Panc1 (cell line): ENCODE measurements around the gene ZNF334. TPM values are rescaled to one million over a fixed set of nuclear protein-coding genes. Genes with fewer than 3 reads are reported as not detected.

Experiments
- ATAC-seq: fragments of 200-7000 bp; cut with Tn5 transposase; 2 replicates; pipeline ENCODE4 v1.9.1; 2020; ENCODE audit warnings: mild to moderate bottlenecking, moderate library complexity
- BruUV-seq: library from RNA; stranded (reverse); fragments of 400-500 nt; replicated peaks from 2 replicates; lab custom pipeline; 2021; lab: Mats Ljungman, UMichigan
- CTCF ChIA-PET: fragments of 300-600 bp; sonication (Branson Sonifier 250); formaldehyde crosslinking; loops from one replicate; lab custom pipeline; 2022; ENCODE audit warnings: antibody characterized with exemption; lab: Charles Lee
- POLR2A ChIA-PET: fragments of 300-600 bp; sonication (Branson Sonifier 250); formaldehyde crosslinking; loops from one replicate; lab custom pipeline; 2022; ENCODE audit warnings: antibody characterized with exemption; lab: Charles Lee
- DNase-seq: peaks from one replicate; pipeline ENCODE4 v3.0.0-alpha.2; 2010; ENCODE audit warnings: low read depth, low spot score
- H3K27ac ChIP-seq: 2 replicates; pipeline ENCODE4 v1.5.1; 2011; ENCODE audit warnings: mild to moderate bottlenecking, low read length, inconsistent platforms
- H3K27me3 ChIP-seq: fragments of 200-500 bp; sonication (Bioruptor generic); 2 replicates; pipeline ENCODE4 v1.6.0; 2014; ENCODE audit warnings: low read length, inconsistent platforms; ENCODE audit not compliant: control insufficient read depth, insufficient read depth
- H3K36me3 ChIP-seq: fragments of 200-500 bp; sonication (Bioruptor generic); 2 replicates; pipeline ENCODE4 v1.5.1; 2014; ENCODE audit warnings: inconsistent platforms, mild to moderate bottlenecking, low read length, moderate library complexity; ENCODE audit not compliant: control insufficient read depth, insufficient read depth
- H3K4me1 ChIP-seq: 2 replicates; pipeline ENCODE4 v1.5.1; 2011; ENCODE audit warnings: inconsistent platforms, mild to moderate bottlenecking, low read length, moderate library complexity; ENCODE audit not compliant: control insufficient read depth, insufficient read depth
- H3K4me3 ChIP-seq, 2 experiments: 2 replicates each; pipeline ENCODE4 v1.5.1; 2011 to 2012; ENCODE audit warnings: low read depth in 2 of 2, low read length in 2 of 2, mild to moderate bottlenecking in 2 of 2, inconsistent platforms in 1 of 2, moderate library complexity in 1 of 2
- H3K9me3 ChIP-seq: fragments of 200-500 bp; sonication (Bioruptor generic); 2 replicates; pipeline ENCODE4 v1.5.1; 2014; ENCODE audit warnings: low read depth, mild to moderate bottlenecking, inconsistent platforms, low read length, moderate library complexity; ENCODE audit not compliant: control insufficient read depth, insufficient read depth
- POLR2AphosphoS5 ChIP-seq: IDR thresholded peaks from 2 replicates; pipeline ENCODE4 v1.6.1; 2012; ENCODE audit warnings: mild to moderate bottlenecking, low read depth, low read length, moderate library complexity
- SIN3A ChIP-seq: IDR thresholded peaks from 2 replicates; pipeline ENCODE4 v1.6.1; 2012; ENCODE audit warnings: low read depth, mild to moderate bottlenecking, low read length, moderate library complexity, borderline replicate concordance; ENCODE audit not compliant: insufficient read depth
- TCF7L2 ChIP-seq: IDR thresholded peaks from 2 replicates; pipeline ENCODE4 v1.6.1; 2011; ENCODE audit warnings: mild to moderate bottlenecking, low read depth, low read length, inconsistent platforms
- in situ Hi-C: cut with HindIII; loops from 2 replicates; pipeline ENCODE4 v1.10.0; 2016; ENCODE audit warnings: low sequenced_read_pairs, low pct_unique_long_range_greater_than_20kb
- intact Hi-C: fragments of 100-400 bp; cut with micrococcal nuclease; formaldehyde crosslinking; loops from one replicate; pipeline ENCODE4 v1.10.0; 2022; ENCODE audit not compliant: unreplicated experiment
- total RNA-seq: library from RNA; stranded (reverse); gene quantifications from one replicate; pipeline ENCODE4 v1.2.1, GENCODE V29; 2021; ENCODE audit not compliant: unreplicated experiment
- TF ChIP-seq, protein P1 (sequence below): fragments of 450-650 bp; IDR thresholded peaks from 2 replicates; pipeline ENCODE4 v1.5.1; 2017; ENCODE audit warnings: mild to moderate bottlenecking
- TF ChIP-seq, protein P2 (sequence below), 2 experiments: IDR thresholded peaks; 2 replicates each; pipeline ENCODE4 v1.6.1; 2011 to 2012; ENCODE audit warnings: low read depth in 2 of 2, control low read depth in 1 of 2, low read length in 1 of 2, mild to moderate bottlenecking in 1 of 2, moderate library complexity in 1 of 2; ENCODE audit not compliant: insufficient read depth in 1 of 2

Gene ZNF334
- total RNA-seq, 1 experiment from 2014 or later = 0.28 TPM

DNA sequence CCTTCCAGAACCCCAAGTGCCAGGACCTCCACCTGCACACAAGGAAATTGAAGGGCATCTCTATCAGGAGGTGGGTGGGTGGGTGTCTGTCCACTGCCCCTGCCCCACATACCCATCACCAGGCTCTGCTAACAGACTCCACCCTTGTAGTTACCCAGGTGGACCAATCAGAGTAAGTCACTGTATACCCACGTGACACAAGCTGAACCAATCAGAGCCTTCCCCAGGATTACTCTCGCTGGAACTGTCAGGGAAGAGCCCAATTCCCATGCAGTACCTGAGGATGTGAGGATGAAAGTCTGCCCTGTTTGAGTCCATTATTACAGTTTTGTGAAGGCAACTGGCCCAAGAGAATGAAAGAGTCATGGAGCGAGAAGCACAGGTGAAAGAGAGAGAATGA is 32.9 kb upstream of the ZNF334 start:
- H3K4me1 ChIP-seq = no peaks in the 10 kb centered on the region
- ATAC-seq = no peak
- H3K36me3 ChIP-seq = no peaks in the 10 kb centered on the region
- DNase-seq = no peak
- ChIA-PET POLR2A (no interaction called here), CTCF (no interaction called here)
- in situ Hi-C loops (no loop called here), intact Hi-C loops (no loop called here)
- no TSS peak for BruUV-seq
- H3K4me3 ChIP-seq = no peak overlapping the region
- no peaks in the 10 kb centered on the region for H3K9me3 ChIP-seq
- TF ChIP-seq SIN3A (no peak), POLR2AphosphoS5 (no peak)
- TF ChIP-seq, protein P1, sequence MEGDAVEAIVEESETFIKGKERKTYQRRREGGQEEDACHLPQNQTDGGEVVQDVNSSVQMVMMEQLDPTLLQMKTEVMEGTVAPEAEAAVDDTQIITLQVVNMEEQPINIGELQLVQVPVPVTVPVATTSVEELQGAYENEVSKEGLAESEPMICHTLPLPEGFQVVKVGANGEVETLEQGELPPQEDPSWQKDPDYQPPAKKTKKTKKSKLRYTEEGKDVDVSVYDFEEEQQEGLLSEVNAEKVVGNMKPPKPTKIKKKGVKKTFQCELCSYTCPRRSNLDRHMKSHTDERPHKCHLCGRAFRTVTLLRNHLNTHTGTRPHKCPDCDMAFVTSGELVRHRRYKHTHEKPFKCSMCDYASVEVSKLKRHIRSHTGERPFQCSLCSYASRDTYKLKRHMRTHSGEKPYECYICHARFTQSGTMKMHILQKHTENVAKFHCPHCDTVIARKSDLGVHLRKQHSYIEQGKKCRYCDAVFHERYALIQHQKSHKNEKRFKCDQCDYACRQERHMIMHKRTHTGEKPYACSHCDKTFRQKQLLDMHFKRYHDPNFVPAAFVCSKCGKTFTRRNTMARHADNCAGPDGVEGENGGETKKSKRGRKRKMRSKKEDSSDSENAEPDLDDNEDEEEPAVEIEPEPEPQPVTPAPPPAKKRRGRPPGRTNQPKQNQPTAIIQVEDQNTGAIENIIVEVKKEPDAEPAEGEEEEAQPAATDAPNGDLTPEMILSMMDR = no peak
- TF ChIP-seq, protein P2, sequence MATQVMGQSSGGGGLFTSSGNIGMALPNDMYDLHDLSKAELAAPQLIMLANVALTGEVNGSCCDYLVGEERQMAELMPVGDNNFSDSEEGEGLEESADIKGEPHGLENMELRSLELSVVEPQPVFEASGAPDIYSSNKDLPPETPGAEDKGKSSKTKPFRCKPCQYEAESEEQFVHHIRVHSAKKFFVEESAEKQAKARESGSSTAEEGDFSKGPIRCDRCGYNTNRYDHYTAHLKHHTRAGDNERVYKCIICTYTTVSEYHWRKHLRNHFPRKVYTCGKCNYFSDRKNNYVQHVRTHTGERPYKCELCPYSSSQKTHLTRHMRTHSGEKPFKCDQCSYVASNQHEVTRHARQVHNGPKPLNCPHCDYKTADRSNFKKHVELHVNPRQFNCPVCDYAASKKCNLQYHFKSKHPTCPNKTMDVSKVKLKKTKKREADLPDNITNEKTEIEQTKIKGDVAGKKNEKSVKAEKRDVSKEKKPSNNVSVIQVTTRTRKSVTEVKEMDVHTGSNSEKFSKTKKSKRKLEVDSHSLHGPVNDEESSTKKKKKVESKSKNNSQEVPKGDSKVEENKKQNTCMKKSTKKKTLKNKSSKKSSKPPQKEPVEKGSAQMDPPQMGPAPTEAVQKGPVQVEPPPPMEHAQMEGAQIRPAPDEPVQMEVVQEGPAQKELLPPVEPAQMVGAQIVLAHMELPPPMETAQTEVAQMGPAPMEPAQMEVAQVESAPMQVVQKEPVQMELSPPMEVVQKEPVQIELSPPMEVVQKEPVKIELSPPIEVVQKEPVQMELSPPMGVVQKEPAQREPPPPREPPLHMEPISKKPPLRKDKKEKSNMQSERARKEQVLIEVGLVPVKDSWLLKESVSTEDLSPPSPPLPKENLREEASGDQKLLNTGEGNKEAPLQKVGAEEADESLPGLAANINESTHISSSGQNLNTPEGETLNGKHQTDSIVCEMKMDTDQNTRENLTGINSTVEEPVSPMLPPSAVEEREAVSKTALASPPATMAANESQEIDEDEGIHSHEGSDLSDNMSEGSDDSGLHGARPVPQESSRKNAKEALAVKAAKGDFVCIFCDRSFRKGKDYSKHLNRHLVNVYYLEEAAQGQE (IDR thresholded peaks at IDR 0.05; ENCODE audit: insufficient read depth in 1 of 2, low read depth in 2 of 2, low read length in 1 of 2) = no peak
- H3K27ac ChIP-seq = no peak overlapping the region
- no peaks in the 10 kb centered on the region for H3K27me3 ChIP-seq

DNA sequence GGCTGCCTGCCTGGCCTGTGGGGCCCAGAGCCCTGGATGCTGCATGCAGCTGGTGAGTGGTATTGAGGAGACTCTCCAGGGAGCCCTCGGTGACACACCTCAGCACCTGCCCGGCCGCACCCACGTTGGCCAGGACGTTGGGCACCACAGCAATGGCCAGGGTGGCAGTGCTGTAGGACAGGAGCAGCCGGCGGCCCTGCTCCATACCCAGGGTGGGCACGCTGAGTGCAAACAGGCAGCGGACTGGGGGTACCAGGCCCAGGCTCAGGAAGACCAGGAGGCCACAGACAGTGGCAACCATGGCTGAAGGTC is 32.4 kb upstream of the ZNF334 start:
- Histone ChIP-seq H3K27ac (no peak overlapping the region), H3K27me3 (no peaks in the 10 kb centered on the region), H3K9me3 (no peaks in the 10 kb centered on the region), H3K4me3 (no peak overlapping the region), H3K36me3 (no peaks in the 10 kb centered on the region), H3K4me1 (no peaks in the 10 kb centered on the region)
- DNase-seq (no peak), ATAC-seq (no peak)
- intact Hi-C loops = no loop called here
- no TSS peak for BruUV-seq
- POLR2A ChIA-PET = no interaction called here
- in situ Hi-C loops = no loop called here
- CTCF ChIA-PET = no interaction called here
- TF ChIP-seq POLR2AphosphoS5 (no peak), SIN3A (no peak), TCF7L2 (no peak)
- TF ChIP-seq, protein P2 (IDR thresholded peaks at IDR 0.05; ENCODE audit: insufficient read depth in 1 of 2, low read depth in 2 of 2, low read length in 1 of 2) = no peak
- TF ChIP-seq, protein P1 = no peak
